Measurements from ENCODE around the gene MGAT2. TPM values are rescaled to one million over a fixed set of nuclear protein-coding genes. Genes with fewer than 3 reads are reported as not detected.

The MGAT2 gene
- total and polyA plus RNA-seq, 4 donors, result 15.2 to 44.2 (median 29.6) TPM

- ATAC-seq (ENCODE audit: insufficient read depth, low FRiP score) (no peak), DNase-seq (no peak)
- Histone ChIP-seq H3K4me1 (ENCODE audit: control insufficient read depth in 5 of 5, insufficient read depth in 5 of 5, low read length in 5 of 5) (no peaks in the 10 kb centered on the region), H3K9ac (ENCODE audit: insufficient read depth in 1 of 2, low read length in 2 of 2) (no peak overlapping the region), H3K9me3 (ENCODE audit: control insufficient read depth in 4 of 4, insufficient read depth in 3 of 4, low read length in 3 of 4) (no peaks in the 10 kb centered on the region), H3K27ac (ENCODE audit: low read depth in 1 of 2, low read length in 1 of 2) (no peak overlapping the region), H3K4me3 (no peak overlapping the region), H3K27me3 (ENCODE audit: control insufficient read depth in 3 of 3, insufficient read depth in 3 of 3, low read length in 2 of 3) (no peaks in the 10 kb centered on the region), H3K36me3 (ENCODE audit: control insufficient read depth in 4 of 4, insufficient read depth in 4 of 4, low read length in 4 of 4) (peaks cover 0 to 7% (median 4%) of the 10 kb centered on the region in 4 donors)
- 94 to 95% methylated on average over 6 of the region's 6 CpGs for WGBS, 2 donors
- no peak for TF ChIP-seq CTCF (IDR thresholded peaks at IDR 0.05; ENCODE audit: control extremely low read depth, extremely low read depth)
Measured at GRCh38 chr14:49607583-49607982, 13.0 kb upstream of the MGAT2 start.

- H3K9ac ChIP-seq (ENCODE audit: insufficient read depth in 1 of 2, low read length in 2 of 2), result no peak overlapping the region
- no peak for ATAC-seq (ENCODE audit: insufficient read depth, low FRiP score)
Measured at GRCh38 chr14:49612251-49612650, 8.3 kb upstream of the MGAT2 start.

GRCh38 chr14:49612671-49613070 lies 7.9 kb upstream of the MGAT2 start:
- 95 to 97% methylated on average over 8 of the region's 8 CpGs for WGBS, 2 donors
- Histone ChIP-seq H3K27me3 (ENCODE audit: control insufficient read depth in 3 of 3, insufficient read depth in 3 of 3, low read length in 2 of 3) (no peaks in the 10 kb centered on the region), H3K4me1 (ENCODE audit: control insufficient read depth in 5 of 5, insufficient read depth in 5 of 5, low read length in 5 of 5) (peaks cover 0 to 1% (median 0%) of the 10 kb centered on the region in 5 donors), H3K4me3 (no peak overlapping the region), H3K9me3 (ENCODE audit: control insufficient read depth in 4 of 4, insufficient read depth in 3 of 4, low read length in 3 of 4) (no peaks in the 10 kb centered on the region), H3K27ac (ENCODE audit: low read depth in 1 of 2, low read length in 1 of 2) (no peak overlapping the region), H3K36me3 (ENCODE audit: control insufficient read depth in 4 of 4, insufficient read depth in 4 of 4, low read length in 4 of 4) (peaks cover 0 to 10% (median 4%) of the 10 kb centered on the region in 4 donors), H3K9ac (ENCODE audit: insufficient read depth in 1 of 2, low read length in 2 of 2) (no peak overlapping the region)
- DNase-seq (no peak), ATAC-seq (ENCODE audit: insufficient read depth, low FRiP score) (no peak)
- TF ChIP-seq CTCF (IDR thresholded peaks at IDR 0.05; ENCODE audit: control extremely low read depth, extremely low read depth), result no peak

More at GRCh38 chr14:49612251-49612650, 8.3 kb upstream of the MGAT2 start:
- Histone ChIP-seq H3K4me3 (no peak overlapping the region), H3K36me3 (ENCODE audit: control insufficient read depth in 4 of 4, insufficient read depth in 4 of 4, low read length in 4 of 4) (peaks cover 0 to 9% (median 3%) of the 10 kb centered on the region in 4 donors), H3K27ac (ENCODE audit: low read depth in 1 of 2, low read length in 1 of 2) (no peak overlapping the region), H3K9me3 (ENCODE audit: control insufficient read depth in 4 of 4, insufficient read depth in 3 of 4, low read length in 3 of 4) (no peaks in the 10 kb centered on the region), H3K27me3 (ENCODE audit: control insufficient read depth in 3 of 3, insufficient read depth in 3 of 3, low read length in 2 of 3) (no peaks in the 10 kb centered on the region), H3K4me1 (ENCODE audit: control insufficient read depth in 5 of 5, insufficient read depth in 5 of 5, low read length in 5 of 5) (no peaks in the 10 kb centered on the region)
- no peak for DNase-seq
- no peak for TF ChIP-seq CTCF (IDR thresholded peaks at IDR 0.05; ENCODE audit: control extremely low read depth, extremely low read depth)
- WGBS, 2 donors, result 94 to 96% methylated on average over 4 of the region's 4 CpGs

GRCh38 chr14:49614196-49614595 lies 6.4 kb upstream of the MGAT2 start:
- Histone ChIP-seq H3K9ac (ENCODE audit: insufficient read depth in 1 of 2, low read length in 2 of 2) (no peak overlapping the region), H3K9me3 (ENCODE audit: control insufficient read depth in 4 of 4, insufficient read depth in 3 of 4, low read length in 3 of 4) (no peaks in the 10 kb centered on the region), H3K4me3 (no peak overlapping the region), H3K27me3 (ENCODE audit: control insufficient read depth in 3 of 3, insufficient read depth in 3 of 3, low read length in 2 of 3) (no peaks in the 10 kb centered on the region), H3K4me1 (ENCODE audit: control insufficient read depth in 5 of 5, insufficient read depth in 5 of 5, low read length in 5 of 5) (peaks cover 0 to 4% (median 0%) of the 10 kb centered on the region in 5 donors), H3K27ac (ENCODE audit: low read depth in 1 of 2, low read length in 1 of 2) (no peak overlapping the region), H3K36me3 (ENCODE audit: control insufficient read depth in 4 of 4, insufficient read depth in 4 of 4, low read length in 4 of 4) (peaks cover 4 to 16% (median 10%) of the 10 kb centered on the region in 4 donors)
- WGBS, 2 donors, result 93 to 94% methylated on average over 2 of the region's 2 CpGs
- ATAC-seq (ENCODE audit: insufficient read depth, low FRiP score) (no peak), DNase-seq (no peak)
- TF ChIP-seq CTCF (IDR thresholded peaks at IDR 0.05; ENCODE audit: control extremely low read depth, extremely low read depth), result no peak

All from lung (tissue), 12 donors.